Right renal cortex interstitium (tissue), 3 donors: ENCODE measurements around the gene MPPED1. TPM values are rescaled to one million over a fixed set of nuclear protein-coding genes. Genes with fewer than 3 reads are reported as not detected.

Experiments used
- DNase-seq, 3 donors: peaks; one replicate each; pipeline ENCODE4 v3.0.0-alpha.2; 2013; ENCODE audit warnings: low read depth in 3 of 3, low spot score in 2 of 3
- polyA plus RNA-seq, 3 donors: library from polyadenylated mRNA; unstranded; fragments of 120-200 nt; gene quantifications; one replicate each; pipeline ENCODE4 v1.2.1, GENCODE V29; 2013; ENCODE audit not compliant: insufficient read length in 3 of 3

Gene MPPED1, protein sequence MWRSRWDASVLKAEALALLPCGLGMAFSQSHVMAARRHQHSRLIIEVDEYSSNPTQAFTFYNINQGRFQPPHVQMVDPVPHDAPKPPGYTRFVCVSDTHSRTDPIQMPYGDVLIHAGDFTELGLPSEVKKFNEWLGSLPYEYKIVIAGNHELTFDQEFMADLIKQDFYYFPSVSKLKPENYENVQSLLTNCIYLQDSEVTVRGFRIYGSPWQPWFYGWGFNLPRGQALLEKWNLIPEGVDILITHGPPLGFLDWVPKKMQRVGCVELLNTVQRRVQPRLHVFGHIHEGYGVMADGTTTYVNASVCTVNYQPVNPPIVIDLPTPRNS
- polyA plus RNA-seq: under 1 TPM; 0.54 to 0.76 (median 0.60) TPM

DNA sequence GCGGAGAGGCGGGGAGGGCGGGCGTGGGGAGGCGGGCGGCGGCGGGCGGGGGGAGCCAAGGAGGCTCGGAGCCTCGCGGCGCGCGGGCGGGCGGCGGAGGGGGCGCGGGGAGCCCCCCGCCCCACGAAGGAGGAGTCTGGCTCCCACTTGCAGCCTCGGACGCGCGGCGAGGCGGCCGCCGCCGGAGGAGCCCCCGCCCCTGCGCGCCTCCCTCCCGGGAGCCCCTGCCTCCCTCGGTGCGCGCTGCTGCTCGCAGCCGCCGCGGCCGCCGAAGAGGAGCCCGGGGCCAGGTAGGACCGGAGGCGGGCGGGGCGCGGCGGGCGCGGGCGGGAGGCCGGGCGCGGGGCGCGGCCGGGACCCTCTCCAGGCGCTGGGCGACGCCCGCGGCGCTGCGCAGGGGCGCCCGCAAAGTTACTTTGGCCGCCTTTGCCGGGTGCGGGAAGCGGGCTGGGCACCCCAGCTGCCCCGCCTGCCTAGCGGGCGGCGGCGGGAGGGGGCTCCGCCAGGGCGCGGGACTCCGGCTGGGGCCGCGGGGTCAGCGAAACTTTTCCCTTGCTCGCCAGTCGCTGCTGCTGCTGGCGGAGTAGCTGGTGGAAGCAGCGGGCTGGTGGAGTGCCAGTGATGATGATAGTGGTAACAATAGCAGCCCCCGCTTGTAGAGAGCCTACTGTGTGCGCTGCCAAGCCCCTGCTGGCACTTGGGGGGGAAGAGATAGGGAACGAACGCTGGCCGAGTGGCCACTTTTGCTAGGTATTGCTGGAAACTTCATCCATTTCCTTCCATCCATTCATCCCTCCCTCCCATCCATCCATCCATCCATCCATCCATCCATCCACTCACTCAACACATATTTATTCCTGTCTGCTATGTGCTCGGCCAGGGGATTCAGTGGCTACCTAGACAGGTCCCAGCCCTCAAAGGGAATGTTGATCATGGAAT is at the start of gene MPPED1:
Gene MPPED1, plus strand, starts transcription at position 146 of the 939 bp plus-strand sequence. CDS start 12,972 bp downstream, outside the sequence.
- no peak for DNase-seq

DNA sequence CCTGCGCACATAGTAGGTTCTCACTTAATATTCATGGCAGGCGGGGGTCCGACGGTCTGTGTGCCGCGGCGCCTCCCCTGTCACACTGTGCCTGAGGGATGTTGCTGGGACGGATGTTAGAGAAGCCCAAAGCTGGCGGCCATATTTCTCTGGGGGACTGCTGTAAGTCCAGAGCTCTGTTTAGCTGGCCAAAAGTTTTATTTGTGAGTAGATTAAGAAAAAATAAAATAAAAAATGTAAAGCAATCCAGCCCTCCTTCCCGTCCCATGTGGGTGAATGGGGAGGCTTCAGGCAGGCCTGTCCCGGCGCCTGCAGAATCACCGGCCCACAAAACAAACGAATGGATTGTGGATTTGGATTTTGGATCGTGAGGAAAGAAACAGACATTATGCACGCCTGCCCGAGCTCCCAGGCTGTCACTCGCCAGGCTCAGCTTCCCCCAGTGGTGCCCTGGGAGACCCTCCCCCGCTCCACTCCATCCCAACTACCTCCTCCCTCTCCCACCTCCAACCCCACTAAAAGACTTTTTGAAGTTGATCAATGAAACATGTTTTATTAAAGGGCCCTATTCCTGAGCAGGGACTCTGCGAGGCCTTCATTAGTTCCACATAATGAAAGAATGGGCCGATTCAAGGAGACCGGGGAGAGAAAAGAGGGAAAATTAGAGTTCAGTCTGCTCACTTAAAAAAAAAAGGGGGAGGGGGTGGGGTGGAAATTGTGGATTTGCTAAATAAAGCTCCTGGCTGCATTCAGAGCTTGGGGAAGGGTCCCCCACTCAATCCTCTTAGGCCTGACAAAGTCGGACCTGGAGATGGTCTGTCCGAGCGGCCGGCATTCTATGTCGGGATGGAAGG is 48.3 kb upstream of the MPPED1 start:
- DNase-seq: no peak

DNA sequence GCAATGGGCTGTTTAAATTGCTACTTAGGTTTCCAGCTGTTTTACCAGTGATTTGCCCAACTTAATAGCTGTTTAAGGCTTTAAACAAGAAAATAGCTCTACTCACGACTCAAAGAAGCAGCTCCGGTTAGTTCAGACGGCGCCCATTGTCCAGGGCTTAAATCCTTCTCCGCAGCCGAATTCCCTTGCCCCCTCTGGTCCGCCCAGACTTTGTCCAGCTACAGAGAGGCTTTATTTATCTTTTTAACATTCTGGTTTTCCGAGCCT is 47.7 kb upstream of the MPPED1 start:
- DNase-seq: no peak

DNA sequence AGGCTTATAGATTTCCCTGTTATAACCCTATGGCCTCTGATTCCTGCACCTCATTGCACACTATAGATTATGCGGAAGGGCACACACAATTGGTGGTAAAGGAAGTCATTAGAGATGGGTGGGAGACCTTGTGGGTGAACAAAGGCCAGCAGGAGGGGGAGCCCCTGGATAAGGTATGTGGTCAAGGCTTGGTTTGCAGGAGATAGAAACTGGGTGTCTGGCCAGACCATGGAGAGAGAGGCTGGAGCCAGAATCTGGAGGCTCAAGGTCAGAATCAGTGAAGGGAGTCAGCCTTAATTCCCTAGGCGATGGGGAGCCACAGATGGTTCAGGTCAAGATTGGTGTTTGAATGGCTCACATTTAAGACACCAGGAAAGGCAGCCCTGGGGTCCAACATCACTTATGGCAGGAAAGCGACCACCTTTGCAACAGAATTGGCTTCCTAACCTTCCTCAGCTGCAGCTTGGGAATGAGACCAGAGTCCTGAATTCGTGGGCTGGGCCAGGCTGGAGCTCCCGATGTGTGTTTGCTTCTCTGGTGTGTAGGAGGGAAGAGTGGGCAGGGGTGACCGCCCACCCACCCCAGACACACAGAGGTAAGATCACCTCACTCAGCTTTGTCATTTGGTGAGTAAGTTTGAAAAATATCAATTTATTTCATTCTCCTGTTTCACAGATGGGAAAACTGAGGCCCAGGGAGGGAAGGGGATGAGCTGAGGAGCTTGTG is 45.9 kb upstream of the MPPED1 start:
- no peak for DNase-seq

DNA sequence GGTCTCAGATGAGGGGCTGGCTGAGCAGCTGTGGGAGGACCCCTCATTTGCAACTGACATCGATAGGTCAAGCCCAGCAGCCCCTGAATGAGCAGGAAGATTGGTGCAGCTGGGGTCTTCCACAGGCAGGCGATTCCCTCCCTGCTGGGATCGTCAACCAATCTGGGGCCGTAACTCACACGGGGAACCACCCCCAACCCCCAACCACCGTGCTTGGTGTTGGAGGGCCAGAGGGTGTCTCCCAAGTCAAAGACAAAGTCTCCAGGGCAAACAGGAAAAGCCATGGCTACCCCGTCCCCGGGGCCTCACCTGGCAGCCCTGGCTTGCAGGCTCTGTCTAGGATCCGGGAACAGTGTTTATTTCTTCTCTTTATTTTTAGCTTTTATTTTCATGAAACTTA is 41.8 kb upstream of the MPPED1 start:
- DNase-seq: no peak

DNA sequence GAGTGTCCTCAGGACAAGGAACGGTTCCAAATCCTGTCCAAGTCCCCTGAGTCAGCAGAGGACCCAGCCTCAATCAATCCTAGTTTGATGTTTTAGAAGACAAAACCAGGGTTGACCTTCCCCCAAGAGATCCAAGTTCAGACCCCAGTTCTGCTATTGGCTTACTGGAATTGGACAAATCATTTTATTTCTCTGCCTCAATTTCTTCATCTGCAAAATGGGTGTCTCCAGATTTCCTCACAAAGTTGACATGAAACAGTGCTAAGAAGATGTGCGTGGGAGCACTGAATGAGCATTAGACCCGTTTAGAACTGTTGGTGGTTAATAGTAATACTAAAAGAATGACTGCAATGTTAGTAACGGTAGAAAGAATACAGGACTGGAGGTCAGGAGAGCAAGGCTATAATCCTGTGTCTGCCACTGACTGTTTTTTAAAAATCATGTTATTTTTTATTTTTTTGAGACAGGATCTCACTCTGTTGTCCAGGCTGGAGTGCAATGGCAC is 35.8 kb upstream of the MPPED1 start:
- no peak for DNase-seq

DNA sequence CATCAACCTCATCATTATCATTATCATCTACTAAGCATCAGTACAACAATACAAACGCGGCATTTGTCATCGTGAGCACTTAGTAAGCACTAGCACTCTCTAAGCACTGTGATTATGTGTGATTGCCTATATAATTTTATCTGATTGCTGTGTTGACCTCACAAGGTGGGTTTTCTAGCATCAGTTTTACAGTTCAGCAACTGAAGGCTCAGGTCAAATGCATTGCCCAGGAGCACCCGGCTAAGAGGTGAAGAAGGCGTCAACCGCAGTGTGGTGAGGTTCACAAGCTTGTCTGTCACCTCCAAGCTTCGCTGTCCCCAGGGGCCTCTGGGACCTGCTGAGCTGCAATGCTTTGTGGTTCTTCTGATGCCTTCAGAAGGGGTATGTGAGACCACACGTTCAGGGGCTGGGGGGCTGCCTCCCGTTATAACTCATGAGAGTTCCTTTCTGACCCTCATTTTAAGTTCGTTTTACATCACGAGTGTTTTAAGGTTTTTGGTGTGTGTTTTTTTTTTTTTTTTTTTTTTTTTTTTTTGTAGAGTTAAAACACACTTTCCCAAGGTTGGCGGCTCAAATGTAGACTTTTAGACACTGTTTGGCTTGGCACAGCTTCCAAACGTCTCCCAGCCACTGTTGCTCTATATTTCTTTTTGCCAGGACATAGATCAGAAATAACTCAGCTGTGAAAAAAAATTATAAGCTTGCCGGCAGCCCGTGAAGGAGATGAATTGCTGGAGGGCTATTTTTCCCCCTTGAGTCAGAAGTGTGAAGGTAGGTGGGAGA is 34.9 kb upstream of the MPPED1 start:
- DNase-seq: no peak

DNA sequence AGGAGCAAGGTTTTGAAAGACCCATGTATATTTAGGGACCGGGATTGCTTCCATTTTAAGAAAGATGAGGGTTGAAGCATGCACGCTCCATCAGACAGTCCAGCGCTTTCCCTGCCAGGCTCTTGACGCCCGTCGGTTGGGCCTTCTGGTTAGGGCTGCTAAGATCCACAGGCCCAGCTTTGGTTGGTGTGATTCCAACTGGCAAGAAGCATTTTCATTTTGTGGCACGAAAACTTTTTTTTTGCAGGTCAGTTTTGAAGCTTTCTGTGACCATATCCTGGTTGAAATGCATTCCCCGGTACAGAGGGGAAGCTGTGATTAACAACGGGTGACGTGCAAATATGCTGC is 34.3 kb upstream of the MPPED1 start:
- DNase-seq: no peak

DNA sequence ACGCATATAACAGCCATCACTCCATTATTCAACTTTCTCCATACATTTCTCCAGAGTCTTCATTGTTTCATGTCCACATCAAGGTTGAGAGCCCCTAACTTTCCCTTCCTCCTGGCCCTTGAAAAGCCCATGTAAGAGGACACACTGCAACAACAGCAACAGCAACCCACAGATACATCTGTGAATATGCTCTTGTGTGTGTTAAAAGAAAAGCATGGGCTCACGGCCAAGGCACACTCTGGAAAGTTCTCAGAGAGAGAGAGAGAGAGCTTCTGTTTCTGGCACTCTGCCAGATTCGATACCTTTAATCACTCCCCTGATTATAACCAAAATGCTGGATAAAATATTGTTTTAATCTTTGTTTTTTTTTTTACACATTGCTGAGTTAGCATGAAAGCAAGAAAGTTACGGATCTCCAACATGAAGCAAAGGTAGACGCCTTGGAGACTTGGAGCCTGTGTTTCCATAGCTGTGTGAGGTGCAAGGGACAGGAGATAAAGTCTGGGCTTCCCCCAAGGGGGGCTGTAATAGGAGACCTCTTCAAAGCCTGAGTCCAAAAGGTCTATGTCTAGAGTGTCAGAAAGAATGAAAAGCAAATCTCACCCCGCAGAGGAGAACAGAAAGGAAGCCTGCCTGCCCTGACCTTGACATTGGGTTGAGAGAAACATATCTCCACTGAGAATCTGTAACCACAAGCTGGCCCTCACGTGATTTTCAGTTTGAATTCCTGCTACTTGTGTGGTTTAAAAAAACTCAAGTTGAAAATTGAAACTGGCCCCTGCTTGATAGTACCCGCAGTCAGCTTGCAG is 33.7 kb upstream of the MPPED1 start:
- DNase-seq: peak in 2 of 3 donors; percentile 39 to 44

DNA sequence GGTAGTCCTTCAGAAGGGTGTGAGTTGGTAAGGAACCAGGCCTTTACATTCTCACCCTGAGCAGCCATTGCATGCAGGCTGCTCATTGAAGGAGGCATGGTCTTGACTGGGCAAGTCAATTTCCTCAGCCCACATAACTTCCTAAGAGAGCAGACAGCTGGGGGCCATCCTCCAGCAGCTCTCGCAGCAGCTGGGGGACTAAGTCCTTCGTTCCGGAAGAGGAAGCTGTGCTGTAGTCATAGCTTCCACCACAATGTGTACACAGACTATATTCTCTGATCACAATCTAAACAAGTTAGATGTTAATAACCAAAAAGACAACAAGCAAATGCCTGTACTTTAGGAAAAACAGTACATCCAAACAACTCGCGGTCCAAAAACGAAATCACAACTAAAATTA is 30.1 kb upstream of the MPPED1 start:
- DNase-seq: no peak

DNA sequence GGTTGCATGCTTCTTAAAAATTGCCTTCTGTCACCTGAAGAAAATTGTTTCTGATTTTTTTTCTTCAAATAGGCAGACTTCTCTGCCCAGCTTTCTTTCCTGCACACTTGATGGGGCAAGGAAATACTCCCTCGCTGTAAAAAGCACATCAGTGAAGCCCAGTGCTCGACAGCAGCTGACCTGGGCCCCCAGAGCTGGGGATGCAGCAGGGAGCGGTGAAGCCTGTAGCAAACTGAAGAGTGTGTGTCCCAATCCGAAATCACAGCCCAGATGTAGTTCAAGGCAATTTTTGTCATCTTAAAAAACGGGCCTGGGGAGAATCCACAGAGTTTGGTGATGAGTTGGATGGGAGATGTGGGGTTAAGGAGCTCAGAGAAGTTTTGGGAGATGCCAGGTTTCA is 27.0 kb upstream of the MPPED1 start:
- DNase-seq: no peak

DNA sequence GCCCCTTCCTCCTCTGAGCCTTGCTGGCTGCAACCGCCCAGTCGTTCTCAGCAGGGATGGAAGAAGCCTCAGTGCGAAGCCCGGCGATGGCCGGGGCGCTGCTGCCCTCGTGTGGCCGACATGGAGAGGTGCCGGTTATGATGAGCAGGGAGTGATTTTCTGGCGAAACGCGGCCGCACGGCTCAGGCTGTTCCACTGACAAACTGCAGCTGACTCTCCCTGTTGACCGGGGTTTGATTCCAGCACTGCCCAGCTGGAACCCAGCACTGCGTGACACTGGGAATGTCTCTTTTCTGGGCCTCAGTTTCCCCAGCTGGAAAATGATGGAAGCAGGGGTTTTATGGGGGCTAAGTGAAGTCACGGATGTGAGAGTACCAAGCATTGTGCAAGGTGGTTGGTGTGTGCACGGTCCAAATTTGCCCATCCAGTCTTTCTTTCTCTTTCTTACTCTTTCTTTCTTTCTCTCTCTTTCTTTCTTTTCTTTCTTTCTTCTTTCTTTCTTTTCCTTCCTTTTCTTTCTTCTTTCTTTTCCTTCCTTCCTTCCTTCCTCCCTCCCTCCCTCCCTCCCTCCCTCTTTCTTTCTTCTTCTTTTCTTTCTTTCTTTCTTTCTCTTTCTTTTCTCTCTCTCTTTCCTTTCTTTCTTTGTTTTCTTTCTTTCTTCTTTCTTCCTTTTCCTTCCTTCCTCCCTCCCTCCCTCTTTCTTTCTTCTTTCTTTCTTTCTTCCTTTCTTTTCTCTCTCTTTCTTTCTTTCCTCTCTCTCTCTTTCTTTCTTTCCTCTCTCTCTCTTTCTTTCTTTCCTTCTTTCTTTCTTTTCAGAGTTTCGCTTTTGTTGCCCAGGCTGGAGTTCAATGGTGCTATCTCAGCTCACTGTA is 25.8 kb upstream of the MPPED1 start:
- DNase-seq: peak in 2 of 3 donors; percentile 69 to 70

DNA sequence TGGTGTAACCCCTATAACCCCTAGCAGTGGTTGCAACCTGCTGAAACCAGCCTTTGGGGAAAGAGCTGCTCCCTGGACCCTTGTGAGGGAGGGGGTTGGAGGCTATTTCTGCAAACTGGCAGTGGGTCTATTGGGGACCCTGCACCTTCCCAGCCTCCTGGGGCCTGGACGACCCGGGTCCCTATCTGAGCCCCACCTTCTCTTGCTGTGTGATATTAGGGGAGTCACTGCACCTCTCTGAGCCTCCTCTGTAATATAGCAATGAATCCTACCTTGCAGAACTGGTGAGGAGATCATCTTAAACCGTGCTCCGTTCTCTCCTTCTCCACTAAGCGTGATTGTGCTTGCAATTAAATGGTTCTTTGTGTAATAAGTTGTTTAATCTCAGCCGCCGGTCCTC is 24.0 kb upstream of the MPPED1 start:
- DNase-seq: no peak

DNA sequence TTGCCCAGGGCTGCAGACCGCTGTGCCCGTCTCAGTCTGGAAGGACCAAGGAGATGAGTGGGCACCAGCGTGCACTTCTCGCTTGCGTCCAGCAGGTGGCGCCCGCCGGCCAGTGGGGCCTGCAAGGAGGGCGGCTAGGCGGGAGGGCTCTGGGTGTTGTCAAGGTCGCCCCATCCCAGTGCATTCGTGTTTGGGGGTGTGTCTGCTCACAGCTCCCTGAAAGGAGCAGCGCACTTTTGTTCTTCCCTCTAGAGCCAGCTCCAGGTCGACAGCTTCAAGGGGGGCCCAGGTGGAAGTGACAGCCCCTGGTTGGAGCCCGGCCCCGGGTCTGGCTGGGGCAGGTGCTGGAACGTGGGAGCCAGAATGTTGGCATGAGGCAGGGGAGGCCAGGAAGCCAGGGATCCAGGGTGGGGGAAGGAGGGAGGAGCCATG is 23.4 kb upstream of the MPPED1 start:
- DNase-seq: peak in 1 of 3 donors; percentile 36

DNA sequence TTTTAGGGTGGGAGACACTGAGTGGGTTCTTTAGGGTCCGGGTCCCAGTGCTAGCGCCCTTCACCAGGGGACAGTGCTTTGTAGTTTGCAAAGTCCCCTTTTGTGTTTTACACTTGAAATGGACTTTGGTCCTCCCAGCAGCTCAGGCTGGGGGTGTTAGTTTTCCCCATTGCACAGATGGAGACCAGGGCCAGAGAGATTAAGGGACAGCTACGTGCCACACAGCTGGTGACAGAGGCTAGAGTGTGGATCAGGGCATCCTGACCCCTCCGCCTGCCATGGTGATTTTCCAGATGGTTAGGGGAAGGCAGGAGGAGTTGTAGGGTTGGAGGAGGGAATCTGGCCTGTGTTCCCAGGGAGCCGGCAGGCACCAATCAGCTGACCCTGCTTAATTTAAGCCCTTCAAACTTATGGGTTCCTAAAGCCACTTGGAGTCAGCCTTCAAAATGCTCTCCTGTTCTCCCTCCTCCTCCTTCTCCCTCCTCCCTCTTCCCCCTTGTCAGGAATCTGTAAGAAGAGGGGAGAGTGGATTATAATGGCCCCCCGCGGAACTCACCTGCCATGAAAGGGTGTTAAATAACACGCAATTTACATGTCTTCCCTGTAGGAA is 22.5 kb upstream of the MPPED1 start:
- DNase-seq: no peak

DNA sequence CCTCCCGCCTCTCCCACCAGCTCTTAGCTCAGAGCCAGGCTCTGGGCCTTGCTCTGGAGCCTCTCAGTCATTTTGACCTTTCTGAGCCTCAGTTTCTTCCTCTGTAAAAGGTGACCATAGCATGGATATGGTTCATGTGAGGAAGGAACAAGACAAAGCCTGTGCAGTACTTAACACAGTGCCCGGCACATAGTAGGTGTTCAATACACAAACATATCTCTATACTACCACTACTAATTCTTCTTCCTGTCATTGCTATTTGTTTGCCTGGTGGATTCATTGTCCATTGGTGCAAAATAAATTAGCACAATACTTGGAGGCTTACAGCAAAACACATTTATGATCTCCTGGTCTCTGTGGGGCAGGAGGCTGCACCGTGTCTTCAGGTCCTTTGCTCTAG is 21.6 kb upstream of the MPPED1 start:
- no peak for DNase-seq

DNA sequence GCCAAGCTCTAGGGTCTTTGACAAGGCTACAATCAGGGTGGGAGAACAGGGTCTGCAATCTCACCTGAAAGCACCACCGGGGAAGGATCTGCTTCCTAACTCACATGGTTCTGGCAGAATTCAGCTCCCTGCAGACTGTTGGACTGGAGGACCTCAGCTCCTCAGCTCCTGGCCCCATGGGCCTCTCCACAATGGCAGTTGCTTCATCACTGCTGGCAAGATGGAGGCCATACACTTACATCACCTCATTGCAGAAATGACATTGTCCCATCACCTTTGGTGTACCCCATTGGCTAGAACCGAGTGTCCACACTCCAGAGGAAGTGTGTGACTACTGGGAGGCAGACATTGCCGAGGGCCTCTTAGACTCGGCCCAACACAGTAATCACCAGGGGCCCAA is 20.9 kb upstream of the MPPED1 start:
- DNase-seq: no peak
